Skeletal muscle satellite cell (primary cell): ENCODE measurements around the gene SPSB4. TPM values are rescaled to one million over a fixed set of nuclear protein-coding genes. Genes with fewer than 3 reads are reported as not detected.
"Not testable (repeated sequence)": the region's sequence is repeated elsewhere in the genome, so short reads cannot be mapped to it uniquely, and the experiment has no call there.

Experiments
- H3K27me3 ChIP-seq: 2 replicates; pipeline ENCODE4 v1.7.0; 2013; ENCODE audit warnings: low read length; ENCODE audit not compliant: control insufficient read depth, insufficient read depth
- H3K36me3 ChIP-seq: 2 replicates; pipeline ENCODE4 v1.7.0; 2013; ENCODE audit warnings: mild to moderate bottlenecking, control low read depth, low read length; ENCODE audit not compliant: insufficient read depth
- H3K4me1 ChIP-seq: 2 replicates; pipeline ENCODE4 v1.7.0; 2013; ENCODE audit warnings: low read length; ENCODE audit not compliant: control insufficient read depth, insufficient read depth
- H3K4me2 ChIP-seq: 2 replicates; pipeline ENCODE4 v1.7.0; 2013; ENCODE audit warnings: mild to moderate bottlenecking, low read length
- H3K4me3 ChIP-seq: 2 replicates; pipeline ENCODE4 v1.7.0; 2013; ENCODE audit warnings: low read length
- H3K9ac ChIP-seq: 2 replicates; pipeline ENCODE4 v1.7.0; 2013; ENCODE audit warnings: mild to moderate bottlenecking, low read depth, low read length, moderate library complexity
- H3K9me3 ChIP-seq: replicated peaks from 2 replicates; pipeline ENCODE4 v1.7.0; 2013; ENCODE audit warnings: mild to moderate bottlenecking, control low read depth, low read length
- total RNA-seq: library from RNA; depleted of rRNA; stranded (reverse); fragments of >200 nt; gene quantifications from 2 replicates; pipeline ENCODE4 v1.2.3, GENCODE V29; 2012; rRNA removed

Gene SPSB4
- 0.22 TPM in 1 of 2 replicates, not detected in the other for total RNA-seq

DNA sequence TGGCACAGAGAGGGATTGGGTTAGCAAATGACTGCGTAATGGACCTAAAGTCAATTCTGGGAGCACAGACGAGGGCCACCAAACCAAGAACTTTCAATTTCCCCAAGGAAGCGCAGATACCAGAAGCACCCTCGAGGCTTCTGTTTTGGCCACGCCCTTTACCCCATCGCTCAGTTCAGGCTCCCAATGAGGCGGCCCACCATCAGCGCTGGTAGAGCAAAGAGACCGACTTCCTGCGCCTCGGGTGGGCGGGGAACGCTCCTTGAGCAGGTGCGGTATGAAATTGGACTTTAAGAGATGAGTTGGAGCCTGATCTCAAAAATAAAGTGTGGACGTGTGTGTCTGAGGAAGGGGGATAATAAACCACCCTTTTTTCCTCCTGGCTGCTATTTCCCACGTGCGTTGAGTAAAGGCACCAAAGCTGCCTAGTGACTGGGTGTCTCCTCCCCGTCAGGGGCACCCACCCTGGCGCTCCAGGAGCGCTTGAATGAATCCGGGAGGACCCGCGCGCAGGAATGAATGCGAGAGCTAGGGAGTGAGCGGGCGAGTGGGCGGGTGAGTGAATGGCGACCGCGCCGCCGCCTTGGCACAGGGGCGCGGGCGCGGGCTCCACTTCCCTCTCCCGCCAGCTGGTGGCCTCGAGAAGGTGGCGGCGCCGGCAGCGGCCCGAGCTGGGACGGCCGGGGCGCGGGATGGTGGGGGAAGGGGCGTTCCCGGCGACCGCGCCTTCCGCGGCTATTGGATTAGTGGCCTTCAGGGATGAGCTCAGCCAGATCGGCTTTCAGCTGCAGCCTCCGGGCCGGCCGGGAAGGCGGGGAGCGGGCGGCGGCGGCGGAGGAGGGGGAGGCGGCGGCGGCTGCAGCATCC, at the start of gene SPSB4:
SPSB4 (plus strand) TSS at position 772 of the 867 bp plus-strand sequence. CDS start 14,758 bp downstream, outside the sequence.
- Histone ChIP-seq H3K4me2 (peak within 1 kb of the TSS; percentile 83), H3K4me1 (peaks cover 6% of the 10 kb centered on the region), H3K9me3 (no peaks in the 10 kb centered on the region), H3K27me3 (peaks cover 76% of the 10 kb centered on the region), H3K36me3 (no peaks in the 10 kb centered on the region), H3K4me3 (peak within 1 kb of the TSS; percentile 66), H3K9ac (peak within 1 kb of the TSS; percentile 35)

DNA sequence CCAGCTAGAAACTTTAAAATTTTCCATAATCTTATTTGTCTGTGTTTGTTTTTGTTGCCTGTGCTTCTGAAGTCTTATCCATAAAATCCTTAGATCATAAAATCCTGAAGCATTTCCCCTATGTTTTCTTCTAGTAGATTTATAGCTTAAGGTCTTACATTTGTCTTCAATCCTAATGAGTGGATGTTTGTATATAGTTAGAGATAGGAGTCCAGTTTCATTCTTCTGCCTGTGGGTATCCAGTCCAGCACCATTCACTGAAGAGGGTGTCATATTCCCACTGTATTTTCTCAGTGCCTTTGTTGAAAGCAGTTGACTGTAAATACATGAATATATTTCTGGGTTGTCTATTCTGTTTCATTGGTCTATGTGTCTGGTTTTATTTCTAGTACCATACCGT, 44.8 kb upstream of the SPSB4 start:
- H3K4me2 ChIP-seq, result no peak overlapping the region
- H3K9me3 ChIP-seq, result no peaks in the 10 kb centered on the region
- no peaks in the 10 kb centered on the region for H3K4me1 ChIP-seq
- no peak overlapping the region for H3K9ac ChIP-seq
- no peak overlapping the region for H3K4me3 ChIP-seq
- peaks cover 16% of the 10 kb centered on the region for H3K27me3 ChIP-seq
- H3K36me3 ChIP-seq, result no peaks in the 10 kb centered on the region

DNA sequence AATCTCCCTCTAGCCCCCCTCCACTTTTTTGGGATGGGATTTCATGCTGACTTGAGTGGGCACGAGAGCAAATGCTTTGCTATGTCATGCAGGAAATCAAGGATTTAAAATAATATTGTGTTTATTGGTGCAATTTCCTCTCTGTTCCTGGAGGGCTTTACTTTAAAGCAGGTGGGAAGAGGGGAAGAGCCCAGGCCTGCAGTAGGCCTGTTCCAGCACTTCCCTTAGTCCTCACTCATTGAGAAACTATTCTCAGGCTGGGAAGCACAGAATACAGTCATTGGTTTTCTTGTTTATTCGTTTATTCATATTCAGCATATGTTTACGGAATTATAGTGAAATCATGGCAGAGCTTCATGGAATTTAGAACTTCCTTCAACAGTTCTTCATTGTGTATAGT, 41.7 kb upstream of the SPSB4 start:
- Histone ChIP-seq H3K4me3 (no peak overlapping the region), H3K27me3 (peaks cover 16% of the 10 kb centered on the region), H3K4me2 (no peak overlapping the region), H3K4me1 (peaks cover 5% of the 10 kb centered on the region), H3K36me3 (no peaks in the 10 kb centered on the region), H3K9ac (no peak overlapping the region), H3K9me3 (no peaks in the 10 kb centered on the region)

DNA sequence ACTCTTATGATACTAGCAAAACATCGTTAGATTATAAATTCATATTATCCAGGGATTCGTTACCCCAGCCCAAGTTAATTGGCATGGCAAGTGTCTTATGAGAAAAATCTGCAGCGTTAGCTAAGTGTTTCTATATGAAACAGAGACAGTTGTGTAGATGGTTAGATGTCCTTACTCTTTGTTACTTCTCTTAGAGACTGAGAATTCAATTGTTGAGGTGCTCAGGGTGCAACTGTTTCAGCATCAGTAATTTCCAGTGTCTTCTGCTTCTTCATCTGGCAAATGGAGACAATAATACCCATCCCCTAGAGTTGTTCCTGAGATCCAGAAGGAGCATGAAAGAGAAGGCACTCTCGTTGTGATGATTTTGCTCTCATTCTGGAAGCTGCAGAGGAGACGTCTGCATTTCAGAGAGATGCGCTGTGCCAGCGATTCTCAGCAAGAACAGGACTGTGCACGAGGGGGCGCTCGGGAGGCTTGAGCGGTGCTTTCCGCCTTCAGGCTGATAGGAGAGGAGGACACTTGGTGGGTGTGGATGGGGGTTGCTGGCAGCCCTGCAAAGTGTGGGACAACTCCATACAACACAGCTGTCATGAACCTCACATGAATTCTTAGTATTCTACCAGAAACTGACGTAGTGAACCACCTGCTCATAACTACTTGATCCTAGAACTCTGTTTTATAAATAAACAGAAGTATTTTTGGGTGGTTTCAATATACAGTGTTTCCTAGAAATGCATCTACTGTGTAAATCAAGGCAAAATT, 39.7 kb upstream of the SPSB4 start:
- peaks cover 7% of the 10 kb centered on the region for H3K27me3 ChIP-seq
- H3K9me3 ChIP-seq, result no peaks in the 10 kb centered on the region
- H3K4me1 ChIP-seq, result peaks cover 5% of the 10 kb centered on the region
- no peak overlapping the region for H3K4me2 ChIP-seq
- H3K36me3 ChIP-seq, result no peaks in the 10 kb centered on the region
- no peak overlapping the region for H3K9ac ChIP-seq
- H3K4me3 ChIP-seq, result no peak overlapping the region

DNA sequence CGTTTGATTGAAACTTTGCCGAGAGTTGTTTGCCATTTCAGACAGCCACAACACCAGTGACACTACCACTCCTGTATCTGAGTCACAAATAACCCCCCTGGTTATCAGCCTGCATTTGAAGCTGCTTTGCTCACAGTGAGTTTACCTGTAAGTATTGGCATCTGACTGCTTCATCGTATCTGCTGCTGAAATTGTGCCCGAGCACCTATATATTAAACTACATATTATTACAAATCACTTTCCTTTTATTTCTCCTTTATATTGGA, 39.2 kb upstream of the SPSB4 start:
- Histone ChIP-seq H3K9me3 (no peaks in the 10 kb centered on the region), H3K27me3 (peaks cover 7% of the 10 kb centered on the region), H3K4me2 (no peak overlapping the region), H3K4me1 (peaks cover 5% of the 10 kb centered on the region), H3K4me3 (no peak overlapping the region), H3K9ac (no peak overlapping the region), H3K36me3 (no peaks in the 10 kb centered on the region)

DNA sequence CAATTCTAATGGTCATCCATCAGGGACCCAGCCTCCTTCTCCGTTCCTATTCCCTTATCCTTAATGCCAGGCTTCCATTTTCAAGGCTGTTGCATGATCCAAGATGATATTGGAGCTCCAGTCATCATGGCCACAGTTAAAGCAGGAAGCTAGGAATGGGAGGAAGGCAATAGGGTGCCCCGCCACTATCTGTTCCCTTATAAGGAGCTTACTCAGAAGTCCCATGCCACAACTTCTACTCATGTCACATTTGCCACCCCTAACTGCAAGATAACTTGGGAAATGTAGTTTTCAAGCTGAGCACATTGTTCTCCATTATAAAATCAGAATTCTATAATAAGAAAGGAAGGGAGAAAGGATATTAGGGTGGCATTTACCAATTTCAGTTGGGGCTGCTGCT, 38.6 kb upstream of the SPSB4 start:
- no peak overlapping the region for H3K4me3 ChIP-seq
- H3K9me3 ChIP-seq, result no peaks in the 10 kb centered on the region
- H3K27me3 ChIP-seq, result peaks cover 5% of the 10 kb centered on the region
- no peaks in the 10 kb centered on the region for H3K36me3 ChIP-seq
- no peak overlapping the region for H3K9ac ChIP-seq
- H3K4me1 ChIP-seq, result peaks cover 5% of the 10 kb centered on the region
- H3K4me2 ChIP-seq, result no peak overlapping the region

DNA sequence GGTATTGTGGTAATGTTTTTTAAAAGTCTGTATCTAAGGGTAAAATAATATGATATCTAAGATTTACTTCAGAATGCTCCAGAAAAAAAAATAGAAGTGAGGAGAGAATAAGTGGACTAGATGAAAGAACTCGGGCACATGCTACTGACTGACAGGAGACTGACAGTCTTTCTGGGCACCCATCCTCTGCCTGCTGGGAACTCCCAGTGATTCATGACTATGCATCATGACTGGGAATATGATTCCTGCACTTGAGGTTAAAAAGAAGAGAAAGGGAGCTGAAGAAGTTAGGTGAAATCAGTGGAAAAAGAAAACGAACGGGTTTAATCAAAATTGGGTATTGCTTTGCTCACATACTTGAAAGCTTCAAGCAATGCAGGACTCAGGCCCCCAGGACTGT, 35.7 kb upstream of the SPSB4 start:
- Histone ChIP-seq H3K9ac (no peak overlapping the region), H3K4me2 (no peak overlapping the region), H3K27me3 (no peaks in the 10 kb centered on the region), H3K9me3 (no peaks in the 10 kb centered on the region), H3K36me3 (no peaks in the 10 kb centered on the region), H3K4me3 (no peak overlapping the region), H3K4me1 (peaks cover 6% of the 10 kb centered on the region)

DNA sequence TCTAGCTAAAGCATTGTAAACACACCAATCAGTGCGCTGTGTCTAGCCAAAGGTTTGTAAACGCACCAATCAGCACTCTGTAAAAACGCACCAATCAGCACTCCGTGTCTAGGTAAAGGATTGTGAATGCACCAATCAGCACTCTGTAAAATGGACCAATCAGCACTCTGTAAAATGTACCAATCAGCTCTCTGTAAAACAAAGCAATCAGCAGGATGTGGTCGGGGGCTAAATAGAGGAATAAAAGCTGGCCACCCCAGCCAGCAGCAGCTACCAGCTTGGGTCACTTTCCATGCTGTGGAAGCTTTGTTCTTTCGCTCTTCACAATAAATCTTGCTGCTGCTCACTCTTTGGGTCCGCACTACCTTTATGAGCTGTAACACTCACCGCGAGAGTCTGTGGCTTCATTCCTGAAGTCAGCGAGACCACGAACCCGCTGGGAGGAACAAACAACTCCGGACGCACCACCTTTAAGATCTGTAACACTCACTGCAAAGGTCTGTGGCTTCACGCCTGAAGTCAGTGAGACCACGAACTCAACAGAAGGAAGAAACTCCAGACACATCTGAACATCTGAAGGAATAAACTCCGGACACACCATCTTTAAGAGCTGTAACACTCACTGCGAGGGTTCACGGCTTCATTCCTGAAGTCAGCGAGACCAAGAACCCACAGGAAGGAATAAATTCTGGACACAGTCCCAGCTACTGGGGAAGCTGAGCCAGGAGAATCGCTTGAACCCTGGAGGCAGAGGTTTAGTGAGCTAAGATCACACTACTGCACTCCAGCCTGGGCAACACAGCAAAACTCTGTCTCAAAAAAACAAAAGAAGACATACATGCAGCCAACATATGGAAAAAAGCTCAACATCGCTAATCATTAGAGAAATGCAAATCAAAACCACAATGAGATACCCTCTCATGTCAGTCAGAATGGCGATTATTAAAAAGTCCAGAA, 33.5 kb upstream of the SPSB4 start:
- not testable (repeated sequence) for H3K4me1 ChIP-seq, H3K36me3 ChIP-seq, H3K4me3 ChIP-seq, H3K9me3 ChIP-seq, H3K4me2 ChIP-seq, H3K27me3 ChIP-seq, H3K9ac ChIP-seq

DNA sequence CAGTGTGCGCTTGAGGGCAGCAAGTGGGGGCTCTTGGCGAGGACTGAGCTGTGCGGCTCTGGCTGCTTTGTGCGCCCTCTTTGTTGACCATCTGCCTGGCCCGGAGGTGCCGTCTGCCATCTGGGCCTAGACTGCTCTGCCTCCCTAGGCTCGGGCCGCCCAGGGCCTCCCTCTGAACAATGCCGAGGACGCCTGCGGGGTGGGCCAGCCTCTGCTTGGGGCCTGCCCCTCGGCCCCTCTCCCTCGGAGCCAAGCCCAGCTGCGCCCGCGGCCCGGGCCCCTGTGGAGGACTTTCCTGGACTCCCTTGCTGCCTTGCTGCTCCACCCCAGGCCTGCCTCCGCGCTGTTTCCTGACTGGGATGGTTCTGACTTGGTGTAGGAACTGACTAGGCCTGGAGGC, 31.9 kb upstream of the SPSB4 start:
- H3K4me3 ChIP-seq, result no peak overlapping the region
- H3K9me3 ChIP-seq, result no peaks in the 10 kb centered on the region
- no peaks in the 10 kb centered on the region for H3K36me3 ChIP-seq
- H3K27me3 ChIP-seq, result no peaks in the 10 kb centered on the region
- no peak overlapping the region for H3K9ac ChIP-seq
- H3K4me2 ChIP-seq, result no peak overlapping the region
- peaks cover 4% of the 10 kb centered on the region for H3K4me1 ChIP-seq

DNA sequence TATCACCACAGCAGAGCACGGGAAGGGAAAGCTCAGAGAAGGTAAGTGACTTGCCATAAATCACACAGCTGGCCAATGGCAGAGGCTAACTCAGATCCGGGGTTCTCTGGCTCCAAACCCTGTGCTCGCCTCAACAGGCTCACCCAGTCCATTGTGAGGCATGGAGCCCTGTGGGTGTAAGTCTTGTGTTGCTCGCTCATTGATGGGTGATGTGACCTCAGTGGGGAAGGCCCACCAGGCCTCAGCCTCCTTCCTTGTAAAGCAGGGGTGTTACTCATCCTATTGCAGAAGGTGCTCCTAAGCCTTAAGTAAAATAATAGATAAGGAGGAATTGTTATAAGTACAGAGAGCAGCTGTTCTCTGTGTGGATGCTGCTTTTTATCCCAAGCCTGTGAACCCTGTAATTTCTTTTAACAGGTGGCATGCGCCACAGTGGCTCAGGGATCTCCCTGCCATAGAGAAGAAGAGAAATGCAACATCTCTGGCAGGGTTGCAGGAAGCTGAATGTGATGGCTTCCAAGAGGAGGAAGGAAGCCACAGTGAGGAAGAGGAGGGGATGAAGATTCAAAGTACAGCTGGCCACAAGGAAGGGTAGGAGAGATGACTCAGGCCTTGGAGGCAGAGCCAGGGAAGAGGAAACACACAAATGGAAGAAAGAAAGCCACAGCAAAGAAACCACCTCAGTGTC, 30.9 kb upstream of the SPSB4 start:
- no peak overlapping the region for H3K4me3 ChIP-seq
- H3K4me2 ChIP-seq, result no peak overlapping the region
- peaks cover 4% of the 10 kb centered on the region for H3K4me1 ChIP-seq
- H3K36me3 ChIP-seq, result no peaks in the 10 kb centered on the region
- H3K9me3 ChIP-seq, result no peaks in the 10 kb centered on the region
- no peak overlapping the region for H3K9ac ChIP-seq
- H3K27me3 ChIP-seq, result no peaks in the 10 kb centered on the region

DNA sequence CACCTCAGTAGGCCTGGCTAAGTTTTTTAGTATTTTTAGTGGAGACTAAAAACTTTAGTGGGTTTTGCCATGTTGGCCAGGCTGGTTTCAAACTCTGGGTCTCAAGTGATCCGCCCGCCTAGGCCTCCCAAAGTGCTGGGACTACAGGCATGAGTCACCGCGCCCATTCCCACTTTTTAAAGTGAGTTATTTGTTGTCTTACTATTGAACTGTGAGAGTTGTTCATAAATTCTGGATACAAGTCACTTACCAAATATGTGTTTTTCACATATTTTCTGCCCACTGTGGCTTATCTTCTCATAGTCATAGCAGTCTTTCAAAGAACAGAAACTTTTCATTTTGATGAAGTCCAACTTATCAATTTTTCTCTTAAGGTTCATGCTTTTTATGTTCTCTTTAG, 29.9 kb upstream of the SPSB4 start:
- H3K36me3 ChIP-seq, result no peaks in the 10 kb centered on the region
- H3K4me3 ChIP-seq, result no peak overlapping the region
- peaks cover 4% of the 10 kb centered on the region for H3K4me1 ChIP-seq
- H3K9me3 ChIP-seq, result no peaks in the 10 kb centered on the region
- no peak overlapping the region for H3K9ac ChIP-seq
- H3K4me2 ChIP-seq, result no peak overlapping the region
- H3K27me3 ChIP-seq, result no peaks in the 10 kb centered on the region
